Esophagus muscularis mucosa (tissue), 4 donors: Measurements from ENCODE around the gene PSEN1. TPM values are rescaled to one million over a fixed set of nuclear protein-coding genes. Genes with fewer than 3 reads are reported as not detected.

Experiments
- DNase-seq: peaks from one replicate; pipeline ENCODE4 v3.0.0-alpha.2; 2017; ENCODE audit errors: extremely low spot score
- H3K27ac ChIP-seq, 4 donors: fragments of 200-600 bp; sonication (generic); replicated peaks in 1 of 4; 1 replicate in 3 of 4; 2 replicates in 1 of 4; pipeline ENCODE4 v1.5.1; 2016 to 2019; ENCODE audit warnings: mild to moderate bottlenecking in 1 of 4
- H3K27me3 ChIP-seq, 4 donors: fragments of 200-600 bp; sonication (generic); one replicate each; pipeline versions ENCODE4 v1.5.1 to v1.6.0; 2016 to 2019
- H3K36me3 ChIP-seq, 4 donors: fragments of 200-600 bp; sonication (generic); one replicate each; pipeline ENCODE4 v1.5.1; 2016 to 2019
- H3K4me1 ChIP-seq, 4 donors: fragments of 200-600 bp; sonication (generic); one replicate each; pipeline ENCODE4 v1.5.1; 2016 to 2019
- H3K4me3 ChIP-seq, 4 donors: fragments of 200-600 bp; sonication (generic); 1 replicate in 2 of 4; 2 replicates in 2 of 4; pipeline ENCODE4 v1.5.1; 2016 to 2019; ENCODE audit warnings: mild to moderate bottlenecking in 4 of 4, moderate library complexity in 1 of 4
- H3K9me3 ChIP-seq, 4 donors: fragments of 200-600 bp; sonication (generic); 1 replicate in 3 of 4; 2 replicates in 1 of 4; pipeline ENCODE4 v1.5.1; 2016 to 2019
- CTCF ChIP-seq, 3 experiments: fragments of 200-600 bp in 2 of 3; fragments of 450-650 bp in 1 of 3; sonication (generic) in 2 of 3; IDR thresholded peaks; one replicate each; pipeline ENCODE4 v1.5.1; 2017 to 2019; ENCODE audit warnings: antibody characterized with exemption in 3 of 3, mild to moderate bottlenecking in 2 of 3, moderate library complexity in 1 of 3
- EP300 ChIP-seq: sonication (generic); formaldehyde crosslinking; IDR thresholded peaks from one replicate; pipeline ENCODE4 v1.6.1; 2017; ENCODE audit warnings: antibody characterized with exemption
- POLR2A ChIP-seq: fragments of 450-650 bp; IDR thresholded peaks from one replicate; pipeline ENCODE4 v1.6.1; 2017; ENCODE audit warnings: antibody characterized with exemption, moderate library complexity, mild to moderate bottlenecking, low read depth
- POLR2AphosphoS5 ChIP-seq, 2 donors: sonication (generic); formaldehyde crosslinking; IDR thresholded peaks; one replicate each; pipeline ENCODE4 v1.6.1; 2017; ENCODE audit warnings: antibody characterized with exemption in 2 of 2
- WGBS: methylation state at CpG from one replicate; pipeline ENCODE4 v1.1.5; 2018; 5-methylcytosine and 5-hydroxymethylcytosine counted together
- intact Hi-C: fragments of 100-400 bp; cut with DNase I; formaldehyde crosslinking; loops from one replicate; pipeline ENCODE4 v1.15.1; 2023
- total RNA-seq, 4 donors: library from RNA; depleted of rRNA; stranded (reverse); fragments of >200 nt; gene quantifications; one replicate each; pipeline versions ENCODE4 v1.1.0 to v1.2.1, GENCODE V29; 2016

PSEN1 gene
- total RNA-seq, 4 donors from 2014 or later, result 31.7 to 39.0 (median 38.3) TPM

GRCh38 chr14:73245480-73246325, 109.4 kb downstream of the PSEN1 start:
- Histone ChIP-seq H3K4me1 (peaks cover 3 to 36% (median 29%) of the 10 kb centered on the region in 4 donors), H3K27me3 (peaks cover 0 to 2% (median 0%) of the 10 kb centered on the region in 4 donors), H3K36me3 (peaks cover 0 to 32% (median 9%) of the 10 kb centered on the region in 4 donors), H3K4me3 (peak overlapping the region; percentile 46 to 63 (median 50)), H3K27ac (no peak overlapping the region), H3K9me3 (no peaks in the 10 kb centered on the region)
- DNase-seq, result no peak
- intact Hi-C loops, result no loop called here
- peak in 1 of 2 donors; percentile 17 for TF ChIP-seq POLR2AphosphoS5 (IDR thresholded peaks at IDR 0.05)
- no peak for TF ChIP-seq POLR2A
- 42% methylated on average over 25 of the region's 64 CpGs for WGBS

- no peak for DNase-seq
- Histone ChIP-seq H3K27ac (no peak overlapping the region), H3K4me3 (peak overlapping the region; percentile 46 to 63 (median 50)), H3K4me1 (peaks cover 3 to 27% (median 20%) of the 10 kb centered on the region in 4 donors), H3K9me3 (no peaks in the 10 kb centered on the region), H3K36me3 (peaks cover 0 to 40% (median 13%) of the 10 kb centered on the region in 4 donors), H3K27me3 (no peaks in the 10 kb centered on the region)
- TF ChIP-seq EP300, result no peak
- no peak for TF ChIP-seq CTCF (IDR thresholded peaks at IDR 0.05)
- no peak for TF ChIP-seq POLR2A
- TF ChIP-seq POLR2AphosphoS5 (IDR thresholded peaks at IDR 0.05), result no peak
- WGBS, result 69% methylated on average over 18 of the region's 18 CpGs
- intact Hi-C loops, result no loop called here
Measured at GRCh38 chr14:73246387-73247150, 110.3 kb downstream of the PSEN1 start.

GRCh38 chr14:73248108-73248868, 112.0 kb downstream of the PSEN1 start:
- no peaks in the 10 kb centered on the region for H3K9me3 ChIP-seq
- H3K27me3 ChIP-seq, result no peaks in the 10 kb centered on the region
- intact Hi-C loops, result no loop called here
- TF ChIP-seq POLR2AphosphoS5 (IDR thresholded peaks at IDR 0.05) (no peak), CTCF (IDR thresholded peaks at IDR 0.05) (no peak), POLR2A (no peak), EP300 (no peak)
- no peak overlapping the region for H3K4me3 ChIP-seq
- WGBS, result 72% methylated on average over 6 of the region's 9 CpGs
- DNase-seq, result no peak
- peaks cover 3 to 13% (median 8%) of the 10 kb centered on the region in 4 donors for H3K4me1 ChIP-seq
- H3K27ac ChIP-seq, result no peak overlapping the region
- peaks cover 0 to 58% (median 16%) of the 10 kb centered on the region in 4 donors for H3K36me3 ChIP-seq

- intact Hi-C loops, result no loop called here
- no peak overlapping the region for H3K4me3 ChIP-seq
- no peak overlapping the region for H3K27ac ChIP-seq
- no peaks in the 10 kb centered on the region for H3K27me3 ChIP-seq
- TF ChIP-seq POLR2AphosphoS5 (IDR thresholded peaks at IDR 0.05) (no peak), EP300 (no peak), POLR2A (no peak), CTCF (IDR thresholded peaks at IDR 0.05) (no peak)
- peaks cover 3 to 11% (median 7%) of the 10 kb centered on the region in 4 donors for H3K4me1 ChIP-seq
- WGBS, result 100% methylated on average over 1 of the region's 1 CpG
- no peak for DNase-seq
- peaks cover 0 to 65% (median 16%) of the 10 kb centered on the region in 4 donors for H3K36me3 ChIP-seq
- H3K9me3 ChIP-seq, result no peaks in the 10 kb centered on the region
Measured at GRCh38 chr14:73249108-73249507, 112.8 kb downstream of the PSEN1 start.
